Natural killer cell (primary cell): Measurements from ENCODE around the gene GOLGA8O. TPM values are rescaled to one million over a fixed set of nuclear protein-coding genes. Genes with fewer than 3 reads are reported as not detected.
"Not testable (repeated sequence)": the region's sequence is repeated elsewhere in the genome, so short reads cannot be mapped to it uniquely, and the experiment has no call there.

ENCODE experiments used
- ATAC-seq, 3 donors: fragments of 150-1000 bp in 2 of 3; fragments of 200-7000 bp in 1 of 3; cut with Tn5 transposase; 1 replicate in 1 of 3; 2 replicates in 2 of 3; pipeline ENCODE4 v1.10.0; 2021; ENCODE audit warnings: mild to moderate bottlenecking in 2 of 3, moderate library complexity in 2 of 3
- DNase-seq, 2 donors: peaks; one replicate each; pipeline versions ENCODE4 v3.0.0 to v3.0.0-alpha.2; 2013 to 2021; ENCODE audit warnings: mixed read lengths in 1 of 2
- H3K27ac ChIP-seq: one replicate; pipeline ENCODE4 v1.5.1; 2013; ENCODE audit warnings: mild to moderate bottlenecking, low read length
- H3K27me3 ChIP-seq: one replicate; pipeline ENCODE4 v1.6.1; 2013; ENCODE audit warnings: low read length; ENCODE audit not compliant: control insufficient read depth, insufficient read depth
- H3K36me3 ChIP-seq: one replicate; pipeline ENCODE4 v1.6.1; 2013; ENCODE audit warnings: low read length; ENCODE audit not compliant: control insufficient read depth, insufficient read depth
- H3K4me1 ChIP-seq: one replicate; pipeline ENCODE4 v1.6.1; 2013; ENCODE audit warnings: low read length; ENCODE audit not compliant: control insufficient read depth, insufficient read depth
- H3K4me3 ChIP-seq: one replicate; pipeline ENCODE4 v1.5.1; 2013; ENCODE audit warnings: low read length
- H3K9me3 ChIP-seq: one replicate; pipeline ENCODE4 v1.6.1; 2013; ENCODE audit warnings: low read length; ENCODE audit not compliant: control insufficient read depth, insufficient read depth
- H3K27ac Mint-ChIP-seq, 2 donors: one replicate each; pipeline ENCODE4 v1.8.0; 2022; ENCODE audit warnings: mild to moderate bottlenecking in 2 of 2, mixed read lengths in 2 of 2, moderate library complexity in 1 of 2
- H3K27me3 Mint-ChIP-seq, 2 donors: one replicate each; pipeline ENCODE4 v1.8.0; 2022; ENCODE audit warnings: low read depth in 2 of 2, mixed read lengths in 2 of 2
- H3K36me3 Mint-ChIP-seq: one replicate; pipeline ENCODE4 v1.8.0; 2022; ENCODE audit warnings: mixed read lengths
- H3K4me1 Mint-ChIP-seq, 2 donors: one replicate each; pipeline ENCODE4 v1.8.0; 2022; ENCODE audit warnings: mixed read lengths in 2 of 2
- H3K4me3 Mint-ChIP-seq: one replicate; pipeline ENCODE4 v1.8.0; 2022; ENCODE audit warnings: mild to moderate bottlenecking, moderate library complexity, mixed read lengths
- H3K9me3 Mint-ChIP-seq, 2 donors: one replicate each; pipeline ENCODE4 v1.8.0; 2022; ENCODE audit warnings: mixed read lengths in 2 of 2
- WGBS: methylation state at CpG from one replicate; pipeline ENCODE4 v1.1.7; 2013; ENCODE audit warnings: missing lambda C conversion rate; ENCODE audit not compliant: insufficient coverage; 5-methylcytosine and 5-hydroxymethylcytosine counted together
- intact Hi-C: fragments of 100-400 bp; cut with micrococcal nuclease; formaldehyde crosslinking; loops from one replicate; pipeline ENCODE4 v1.14.2; 2022
- total RNA-seq, 4 donors: library from RNA; stranded (reverse); fragments of 120-200 nt in 1 of 4; gene quantifications; one replicate each; pipeline versions ENCODE4 v1.2.3 to v1.2.4, GENCODE V29; 2013 to 2022

The GOLGA8O gene
- total RNA-seq, 3 donors from 2014 or later (not counting 1 experiment from before 2014, with no cell fraction given) = 28.8 to 72.6 (median 35.5) TPM

DNA sequence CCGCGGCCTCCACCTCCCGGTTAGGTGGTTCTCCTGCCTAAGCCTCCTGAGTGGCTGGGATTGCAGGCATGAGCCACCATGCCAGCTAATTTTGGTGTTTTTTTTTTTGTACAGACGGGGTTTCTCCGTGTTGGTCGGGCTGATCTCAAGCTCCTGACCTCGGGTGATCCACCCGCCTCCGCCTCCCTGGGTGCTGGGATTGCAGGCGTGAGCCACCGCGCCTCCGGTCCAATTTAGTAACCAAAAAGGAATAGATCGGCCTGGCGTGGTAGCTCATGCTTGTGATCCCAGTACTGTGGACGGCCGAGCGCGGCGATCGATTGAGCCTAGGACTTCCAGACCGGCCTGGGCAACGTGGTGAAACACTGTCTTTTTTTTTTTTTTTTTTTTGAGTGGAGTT is 12.6 kb upstream of the GOLGA8O start:
- H3K4me3 ChIP-seq, H3K27ac Mint-ChIP-seq, H3K4me1 ChIP-seq, H3K9me3 ChIP-seq, intact Hi-C loops, H3K4me3 Mint-ChIP-seq, H3K4me1 Mint-ChIP-seq, H3K27me3 ChIP-seq, H3K36me3 Mint-ChIP-seq, H3K27ac ChIP-seq, H3K9me3 Mint-ChIP-seq, H3K27me3 Mint-ChIP-seq, DNase-seq, ATAC-seq, H3K36me3 ChIP-seq: not testable (repeated sequence)
- 95% methylated on average over 12 of the region's 23 CpGs for WGBS

- H3K4me1 ChIP-seq, H3K36me3 Mint-ChIP-seq, DNase-seq, H3K27me3 Mint-ChIP-seq, H3K36me3 ChIP-seq, H3K9me3 Mint-ChIP-seq, H3K27me3 ChIP-seq, intact Hi-C loops, H3K4me3 ChIP-seq, H3K27ac ChIP-seq, H3K4me1 Mint-ChIP-seq, H3K4me3 Mint-ChIP-seq, H3K9me3 ChIP-seq, H3K27ac Mint-ChIP-seq: not testable (repeated sequence)
- ATAC-seq = peak; percentile 71 to 79 (median 77)
- WGBS = no CpG with 5 or more reads among the region's 12 CpGs
These were observed 14.9 kb downstream of the GOLGA8O start for GRCh38 chr15:32440445-32440977.

- intact Hi-C loops, H3K4me1 Mint-ChIP-seq, H3K27me3 Mint-ChIP-seq, H3K4me1 ChIP-seq, H3K36me3 ChIP-seq, H3K4me3 ChIP-seq, H3K4me3 Mint-ChIP-seq, H3K27ac ChIP-seq, H3K27ac Mint-ChIP-seq, H3K27me3 ChIP-seq, DNase-seq, H3K9me3 Mint-ChIP-seq, H3K36me3 Mint-ChIP-seq, H3K9me3 ChIP-seq: not testable (repeated sequence)
- WGBS = no CpG with 5 or more reads among the region's 73 CpGs
- ATAC-seq = peak; percentile 72 to 81 (median 76)
These were observed 21.1 kb downstream of the GOLGA8O start for GRCh38 chr15:32434102-32434963.

DNA sequence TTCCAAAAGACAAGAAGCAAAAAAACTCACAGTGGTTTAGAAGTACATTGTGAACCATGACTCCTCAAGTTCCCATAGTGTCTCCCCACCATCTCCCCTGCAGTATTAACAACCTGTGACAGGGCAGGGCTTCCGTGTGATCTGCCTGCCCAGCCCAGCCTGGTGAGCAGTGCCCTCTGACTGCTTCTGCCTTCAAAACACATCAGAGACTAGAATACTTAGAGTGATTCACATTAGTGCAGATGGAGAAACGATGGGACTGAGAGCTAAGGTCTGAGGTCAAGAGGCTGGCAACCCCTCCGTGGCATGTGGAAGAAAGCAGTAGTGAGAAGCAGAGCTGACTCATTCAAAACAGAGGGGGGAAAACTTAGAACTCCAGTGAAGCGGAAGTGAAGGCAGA is 27.8 kb downstream of the GOLGA8O start:
- H3K4me3 Mint-ChIP-seq, H3K27me3 Mint-ChIP-seq, intact Hi-C loops, H3K4me1 ChIP-seq, H3K27me3 ChIP-seq, DNase-seq, H3K27ac Mint-ChIP-seq, H3K9me3 Mint-ChIP-seq, H3K4me3 ChIP-seq, H3K9me3 ChIP-seq, H3K4me1 Mint-ChIP-seq, H3K36me3 ChIP-seq, H3K27ac ChIP-seq, ATAC-seq, H3K36me3 Mint-ChIP-seq: not testable (repeated sequence)
- 0% methylated on average over 1 of the region's 4 CpGs for WGBS

GRCh38 chr15:32426511-32426910 is 28.9 kb downstream of the GOLGA8O start:
- H3K27ac Mint-ChIP-seq, H3K4me3 Mint-ChIP-seq, intact Hi-C loops, H3K4me1 Mint-ChIP-seq, H3K36me3 ChIP-seq, H3K4me1 ChIP-seq, H3K9me3 ChIP-seq, H3K36me3 Mint-ChIP-seq, DNase-seq, ATAC-seq, H3K4me3 ChIP-seq, H3K27me3 Mint-ChIP-seq, H3K27ac ChIP-seq, H3K27me3 ChIP-seq, H3K9me3 Mint-ChIP-seq: not testable (repeated sequence)
- WGBS = no CpG with 5 or more reads among the region's 4 CpGs

DNA sequence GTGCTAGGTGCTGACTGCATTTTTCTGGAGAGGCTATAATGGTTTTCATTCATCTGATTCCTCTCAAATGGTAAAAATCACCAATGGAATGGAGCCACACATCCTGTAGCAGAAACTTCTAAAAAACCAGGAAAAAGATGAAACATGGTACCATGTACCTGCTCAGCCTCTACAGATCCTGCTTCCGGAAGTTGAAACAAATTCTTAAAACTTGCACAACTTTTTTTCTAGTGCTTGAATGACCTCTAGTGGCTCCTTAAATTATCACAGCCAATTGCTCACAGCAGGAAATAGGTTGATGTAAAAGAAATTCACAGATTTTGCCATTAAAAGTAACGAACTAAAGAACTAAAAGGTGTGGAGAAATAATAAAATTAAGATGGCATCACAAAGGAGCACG is 47.5 kb downstream of the GOLGA8O start:
- H3K4me1 Mint-ChIP-seq, intact Hi-C loops, H3K9me3 Mint-ChIP-seq, H3K27me3 ChIP-seq, H3K36me3 ChIP-seq, H3K4me3 Mint-ChIP-seq, DNase-seq, H3K27me3 Mint-ChIP-seq, H3K4me3 ChIP-seq, H3K4me1 ChIP-seq, H3K9me3 ChIP-seq, H3K36me3 Mint-ChIP-seq, H3K27ac Mint-ChIP-seq, H3K27ac ChIP-seq: not testable (repeated sequence)
- no CpG with 5 or more reads among the region's 3 CpGs for WGBS
- peak in 1 of 3 donors; percentile 47 for ATAC-seq

- H3K4me3 Mint-ChIP-seq, H3K27ac Mint-ChIP-seq, H3K4me1 ChIP-seq, H3K36me3 Mint-ChIP-seq, H3K9me3 ChIP-seq, H3K36me3 ChIP-seq, H3K4me1 Mint-ChIP-seq, intact Hi-C loops, H3K9me3 Mint-ChIP-seq, H3K27ac ChIP-seq, H3K27me3 ChIP-seq, H3K4me3 ChIP-seq, ATAC-seq, H3K27me3 Mint-ChIP-seq, DNase-seq: not testable (repeated sequence)
- no CpG with 5 or more reads among the region's 8 CpGs for WGBS
These were observed 52.2 kb downstream of the GOLGA8O start, which contains the start of gene GOLGA8K for GRCh38 chr15:32403192-32403591. GOLGA8K (minus strand) TSS chr15:32403292; CDS start chr15:32403194, 98 bp downstream.

GRCh38 chr15:32396522-32396921 is 58.9 kb downstream of the GOLGA8O start:
- H3K27me3 Mint-ChIP-seq, H3K27me3 ChIP-seq, H3K9me3 Mint-ChIP-seq, intact Hi-C loops, H3K27ac ChIP-seq, H3K36me3 Mint-ChIP-seq, H3K27ac Mint-ChIP-seq, H3K36me3 ChIP-seq, H3K4me3 Mint-ChIP-seq, H3K4me1 Mint-ChIP-seq, H3K4me1 ChIP-seq, H3K4me3 ChIP-seq, ATAC-seq, DNase-seq, H3K9me3 ChIP-seq: not testable (repeated sequence)
- WGBS = no CpG with 5 or more reads among the region's 8 CpGs
